Progenitor cell of endocrine pancreas (in vitro differentiated cells): ENCODE results near the gene SERPINA1. TPM values are rescaled to one million over a fixed set of nuclear protein-coding genes. Genes with fewer than 3 reads are reported as not detected.

Experiments
- DNase-seq: peaks from one replicate; pipeline ENCODE4 v3.0.0; 2021; ENCODE audit warnings: low spot score; ENCODE audit not compliant: unreplicated experiment
- H3K27ac Mint-ChIP-seq: 2 replicates; pipeline ENCODE4 v1.8.0; 2021; ENCODE audit warnings: mild to moderate bottlenecking, moderate library complexity, mixed read lengths
- H3K27me3 Mint-ChIP-seq: 2 replicates; pipeline ENCODE4 v1.8.0; 2021; ENCODE audit warnings: mixed read lengths
- H3K36me3 Mint-ChIP-seq: 2 replicates; pipeline ENCODE4 v1.8.0; 2022; ENCODE audit warnings: mixed read lengths; ENCODE audit not compliant: insufficient read depth
- H3K4me1 Mint-ChIP-seq: 2 replicates; pipeline ENCODE4 v1.8.0; 2021; ENCODE audit warnings: low read depth, mixed read lengths
- H3K4me3 Mint-ChIP-seq: 2 replicates; pipeline ENCODE4 v1.8.0; 2021; ENCODE audit warnings: low read depth, mild to moderate bottlenecking, moderate library complexity, mixed read lengths
- H3K9me3 Mint-ChIP-seq: 2 replicates; pipeline ENCODE4 v1.8.0; 2021; ENCODE audit warnings: low read depth, mixed read lengths
- total RNA-seq: library from RNA; stranded (reverse); gene quantifications from 2 replicates; pipeline ENCODE4 v1.2.1, GENCODE V29; 2021
- TF ChIP-seq, protein P1 (sequence below): fragments of 200-600 bp; sonication (generic); IDR thresholded peaks from one replicate; pipeline ENCODE4 v1.5.0; 2021; ENCODE audit warnings: antibody characterized with exemption, mild to moderate bottlenecking; ENCODE audit not compliant: unreplicated experiment

SERPINA1 gene
- total RNA-seq, 1 donor from 2014 or later, result 411 TPM

DNA sequence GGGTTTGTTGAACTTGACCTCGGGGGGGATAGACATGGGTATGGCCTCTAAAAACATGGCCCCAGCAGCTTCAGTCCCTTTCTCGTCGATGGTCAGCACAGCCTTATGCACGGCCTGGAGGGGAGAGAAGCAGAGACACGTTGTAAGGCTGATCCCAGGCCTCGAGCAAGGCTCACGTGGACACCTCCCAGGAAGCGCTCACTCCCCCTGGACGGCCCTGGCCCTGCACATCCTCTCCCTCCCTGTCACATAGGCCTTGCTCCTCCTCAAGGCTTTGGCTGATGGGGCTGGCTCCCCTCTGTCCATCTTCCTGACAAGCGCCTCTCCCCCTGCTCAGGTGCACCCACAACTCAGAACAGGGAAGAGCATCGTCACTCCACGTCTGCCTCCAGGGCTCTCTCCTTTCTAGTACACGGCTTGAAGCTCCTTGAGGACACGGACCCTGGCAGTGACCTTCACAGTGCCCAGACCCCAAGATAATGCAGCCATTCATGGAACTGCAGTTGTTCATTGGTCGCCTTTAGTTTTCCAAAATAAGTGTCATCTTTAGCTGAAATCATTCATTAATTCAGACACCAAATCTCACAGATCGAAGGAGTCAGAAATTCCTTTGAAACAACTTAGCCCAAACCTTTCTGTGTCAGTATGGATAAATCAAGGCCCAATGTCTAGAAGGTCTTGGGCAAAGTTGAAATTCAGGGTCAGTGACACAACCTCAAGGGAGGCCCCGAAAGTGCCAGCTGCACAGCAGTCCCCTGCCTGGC lies 9.7 kb downstream of the SERPINA1 start:
- Mint-ChIP-seq H3K4me3 (no peak overlapping the region), H3K9me3 (no peaks in the 10 kb centered on the region), H3K4me1 (peaks cover 11% of the 10 kb centered on the region), H3K27ac (no peak overlapping the region), H3K36me3 (peaks cover 22% of the 10 kb centered on the region), H3K27me3 (no peaks in the 10 kb centered on the region)
- TF ChIP-seq, protein P1, sequence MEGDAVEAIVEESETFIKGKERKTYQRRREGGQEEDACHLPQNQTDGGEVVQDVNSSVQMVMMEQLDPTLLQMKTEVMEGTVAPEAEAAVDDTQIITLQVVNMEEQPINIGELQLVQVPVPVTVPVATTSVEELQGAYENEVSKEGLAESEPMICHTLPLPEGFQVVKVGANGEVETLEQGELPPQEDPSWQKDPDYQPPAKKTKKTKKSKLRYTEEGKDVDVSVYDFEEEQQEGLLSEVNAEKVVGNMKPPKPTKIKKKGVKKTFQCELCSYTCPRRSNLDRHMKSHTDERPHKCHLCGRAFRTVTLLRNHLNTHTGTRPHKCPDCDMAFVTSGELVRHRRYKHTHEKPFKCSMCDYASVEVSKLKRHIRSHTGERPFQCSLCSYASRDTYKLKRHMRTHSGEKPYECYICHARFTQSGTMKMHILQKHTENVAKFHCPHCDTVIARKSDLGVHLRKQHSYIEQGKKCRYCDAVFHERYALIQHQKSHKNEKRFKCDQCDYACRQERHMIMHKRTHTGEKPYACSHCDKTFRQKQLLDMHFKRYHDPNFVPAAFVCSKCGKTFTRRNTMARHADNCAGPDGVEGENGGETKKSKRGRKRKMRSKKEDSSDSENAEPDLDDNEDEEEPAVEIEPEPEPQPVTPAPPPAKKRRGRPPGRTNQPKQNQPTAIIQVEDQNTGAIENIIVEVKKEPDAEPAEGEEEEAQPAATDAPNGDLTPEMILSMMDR, result no peak
- no peak for DNase-seq

DNA sequence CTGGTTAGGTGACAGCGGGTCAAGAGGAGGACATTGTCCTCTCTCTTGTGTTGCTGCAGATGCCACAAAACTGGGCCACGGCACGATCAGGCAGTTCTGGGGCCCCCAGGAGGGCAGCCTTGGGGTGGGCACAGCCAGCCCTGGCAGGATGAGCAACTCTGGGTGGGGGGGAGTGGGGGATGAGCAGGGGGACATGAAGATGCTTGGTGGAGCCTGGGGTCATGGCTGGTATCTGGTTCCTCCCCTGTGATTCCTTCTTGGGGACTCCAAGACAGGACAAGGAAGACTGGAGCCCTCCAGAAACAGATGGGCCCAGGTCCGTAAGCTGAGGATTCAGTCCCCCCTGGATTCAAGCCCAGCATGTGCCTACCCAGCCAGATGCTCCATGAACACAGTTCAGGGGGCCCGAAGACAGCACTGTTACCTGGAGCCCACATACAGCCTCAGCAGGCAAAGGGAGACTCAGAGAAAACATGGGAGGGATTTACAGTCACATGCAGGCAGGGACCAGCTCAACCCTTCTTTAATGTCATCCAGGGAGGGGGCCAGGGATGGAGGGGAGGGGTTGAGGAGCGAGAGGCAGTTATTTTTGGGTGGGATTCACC lies 10.4 kb downstream of the SERPINA1 start:
- DNase-seq, result no peak
- Mint-ChIP-seq H3K9me3 (no peaks in the 10 kb centered on the region), H3K27me3 (no peaks in the 10 kb centered on the region), H3K36me3 (peaks cover 22% of the 10 kb centered on the region), H3K27ac (no peak overlapping the region), H3K4me1 (peaks cover 13% of the 10 kb centered on the region), H3K4me3 (no peak overlapping the region)
- TF ChIP-seq, protein P1, result no peak

DNA sequence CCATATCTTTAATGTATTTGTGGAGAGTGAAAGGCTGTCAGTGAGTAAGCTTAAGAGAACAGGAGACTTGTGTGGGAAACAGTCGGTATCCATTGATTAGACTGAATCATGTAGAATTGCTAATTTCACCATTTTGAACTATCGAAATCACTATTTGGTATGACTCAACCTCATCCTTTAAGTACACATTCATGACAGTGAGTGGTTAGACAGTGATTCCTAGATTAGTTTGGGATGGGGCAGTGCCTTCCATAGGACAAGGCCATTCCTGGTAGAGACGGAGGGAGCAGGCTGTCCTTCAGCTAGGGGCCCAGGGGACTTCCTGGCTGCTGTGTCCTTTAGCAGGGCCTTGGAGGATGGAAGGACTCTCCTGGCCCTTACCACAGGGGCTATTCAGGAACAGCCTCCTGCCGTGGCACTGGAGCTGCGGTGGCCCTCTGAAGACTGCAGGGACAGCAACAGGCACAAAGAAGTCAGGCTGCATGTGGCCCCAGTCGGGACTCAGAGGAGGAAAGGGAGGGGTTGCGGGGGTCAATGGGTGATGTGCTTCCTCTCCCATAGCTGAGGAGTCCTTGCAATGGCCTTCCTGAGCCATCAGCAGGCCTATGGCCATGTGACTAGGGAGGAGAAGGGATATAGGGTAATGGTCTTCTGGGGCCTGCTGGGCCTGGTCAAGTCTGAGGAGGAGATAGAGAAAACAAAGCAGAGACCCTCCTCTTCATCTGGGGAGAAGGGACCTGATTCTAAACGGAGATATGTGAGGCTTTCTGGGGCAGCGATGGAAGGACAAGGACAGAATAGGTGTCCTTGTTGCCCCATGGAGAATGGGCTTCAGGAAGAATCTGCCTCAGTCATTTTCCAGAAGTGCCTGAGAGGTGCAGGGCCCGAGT lies 11.2 kb downstream of the SERPINA1 start:
- TF ChIP-seq, protein P1, result no peak
- no peaks in the 10 kb centered on the region for H3K9me3 Mint-ChIP-seq
- H3K4me1 Mint-ChIP-seq, result peaks cover 14% of the 10 kb centered on the region
- H3K36me3 Mint-ChIP-seq, result peaks cover 22% of the 10 kb centered on the region
- no peak overlapping the region for H3K4me3 Mint-ChIP-seq
- peak overlapping the region; percentile 50 for H3K27ac Mint-ChIP-seq
- no peak for DNase-seq
- no peaks in the 10 kb centered on the region for H3K27me3 Mint-ChIP-seq

DNA sequence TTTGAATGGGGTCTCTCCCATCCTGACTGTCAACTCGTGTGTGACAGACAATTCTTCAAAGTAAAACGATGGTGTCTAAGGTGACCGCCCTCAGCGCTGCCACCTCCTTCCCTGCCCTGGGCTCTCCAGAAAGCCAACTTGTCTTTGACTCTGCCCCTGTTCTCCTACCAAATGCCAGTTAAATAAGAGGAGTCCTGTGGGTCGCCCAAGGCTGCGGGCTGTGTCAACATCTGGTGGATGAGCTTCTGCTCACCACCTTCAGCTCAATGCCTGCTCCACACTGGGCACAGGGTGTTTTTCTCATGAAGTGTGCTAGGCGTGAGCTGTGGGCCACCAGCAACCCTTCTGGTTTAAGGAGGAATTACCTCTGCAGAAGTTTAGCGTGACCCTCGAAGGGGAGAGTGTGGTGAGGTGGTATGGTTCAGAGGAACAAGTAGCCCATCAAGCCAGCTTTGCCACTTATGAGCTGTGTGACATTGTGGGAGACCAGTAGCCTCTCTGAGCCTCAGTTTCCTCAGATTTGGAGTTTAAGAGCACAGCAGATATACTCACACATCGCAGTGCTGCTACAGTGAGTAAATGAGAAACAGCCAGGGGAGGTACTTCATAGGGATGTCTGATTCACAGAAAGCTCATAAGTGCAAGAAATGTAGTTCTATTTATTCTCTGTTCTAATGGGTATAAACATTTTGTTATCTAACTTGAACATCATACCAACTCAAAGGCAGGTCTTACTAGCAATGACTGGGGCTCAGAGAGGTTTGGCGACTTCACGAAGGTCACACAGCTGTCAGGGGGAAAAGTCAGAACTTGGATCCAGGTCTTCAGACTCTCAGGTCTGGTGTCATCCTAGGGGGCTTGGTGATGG lies 12.1 kb downstream of the SERPINA1 start:
- H3K27ac Mint-ChIP-seq, result no peak overlapping the region
- no peaks in the 10 kb centered on the region for H3K27me3 Mint-ChIP-seq
- H3K36me3 Mint-ChIP-seq, result peaks cover 22% of the 10 kb centered on the region
- TF ChIP-seq, protein P1, result peak; percentile 10
- DNase-seq, result no peak
- no peak overlapping the region for H3K4me3 Mint-ChIP-seq
- peaks cover 14% of the 10 kb centered on the region for H3K4me1 Mint-ChIP-seq
- H3K9me3 Mint-ChIP-seq, result no peaks in the 10 kb centered on the region
